ENCODE measurements around the gene MRPL17. TPM values are rescaled to one million over a fixed set of nuclear protein-coding genes. Genes with fewer than 3 reads are reported as not detected.
"Not testable (repeated sequence)": the region's sequence is repeated elsewhere in the genome, so short reads cannot be mapped to it uniquely, and the experiment has no call there.

Gene MRPL17
- total and polyA plus RNA-seq, 9 of the 15 experiments (the other 6 are each of a cell fraction or from before 2014, with no cell fraction given): 33.9 to 81.6 (median 43.9) TPM

- H3K36me3 ChIP-seq (ENCODE audit: control insufficient read depth, insufficient read depth, low read length); H3K4me3 ChIP-seq; H3K4me2 ChIP-seq (ENCODE audit: insufficient read depth, low read length); H3K9me3 ChIP-seq (replicated peaks; ENCODE audit: control insufficient read depth, insufficient read depth, low read depth, low read length); H3K4me1 ChIP-seq (replicated peaks in 1 of 2; ENCODE audit: control insufficient read depth in 2 of 2, insufficient read depth in 2 of 2, low read length in 2 of 2); ATAC-seq; BruUV-seq (replicated peaks); H2AFZ ChIP-seq (ENCODE audit: low read depth, low read length); H3K27ac ChIP-seq (ENCODE audit: extremely low read depth, low read depth, low read length); H3K9me1 ChIP-seq (ENCODE audit: control insufficient read depth, insufficient read depth, low read length); H3K27me3 ChIP-seq (ENCODE audit: control insufficient read depth in 2 of 2, insufficient read depth in 2 of 2, low read length in 2 of 2); in situ Hi-C loops (cut with MboI); H3K79me2 ChIP-seq (ENCODE audit: control insufficient read depth, insufficient read depth, low read length); H4K20me1 ChIP-seq (replicated peaks; ENCODE audit: control insufficient read depth, insufficient read depth, low read length); H3K9ac ChIP-seq (ENCODE audit: insufficient read depth in 1 of 2, low read depth in 2 of 2, low read length in 2 of 2): not testable (repeated sequence)
- CTCF ChIA-PET (ENCODE audit: low intra/inter-chr PET ratio): interaction anchor here (1.3 kb wide), 1 partner anchor 45 kb away, joined by 8 read pairs; no protein-coding TSS in a partner anchor
- intact Hi-C loops (cut with micrococcal nuclease): loop anchor here (1.0 kb wide), 1 partner anchor 46 kb away; no protein-coding TSS in a partner anchor
- WGBS (ENCODE audit: insufficient coverage, low coverage, missing lambda C conversion rate): 72% methylated on average over 7 of the region's 7 CpGs
- POLR2A ChIA-PET: interaction anchor here (0.6 kb wide), 1 partner anchor 181 kb away, joined by 3 read pairs; no protein-coding TSS in a partner anchor
- peak in 3 of 4 experiments; percentile 18 to 52 (median 24) for DNase-seq (ENCODE audit: extremely low read depth in 1 of 4, low spot score in 3 of 4)
- TF ChIP-seq SMC3 (conservative IDR thresholded peaks at IDR 0.05; ENCODE audit: insufficient read depth, low read depth, low read length): 0 out of 2 replicates have a peak, but pooled peaks have one; percentile 27
- peak; percentile 18 to 72; a peak in 3 of 4 replicates for TF ChIP-seq RAD21 (CRISPR knock-in tag; conservative IDR thresholded peaks at IDR 0.05 in 1 of 2, IDR thresholded peaks at IDR 0.05 in 1 of 2)
- TF ChIP-seq, protein P1, sequence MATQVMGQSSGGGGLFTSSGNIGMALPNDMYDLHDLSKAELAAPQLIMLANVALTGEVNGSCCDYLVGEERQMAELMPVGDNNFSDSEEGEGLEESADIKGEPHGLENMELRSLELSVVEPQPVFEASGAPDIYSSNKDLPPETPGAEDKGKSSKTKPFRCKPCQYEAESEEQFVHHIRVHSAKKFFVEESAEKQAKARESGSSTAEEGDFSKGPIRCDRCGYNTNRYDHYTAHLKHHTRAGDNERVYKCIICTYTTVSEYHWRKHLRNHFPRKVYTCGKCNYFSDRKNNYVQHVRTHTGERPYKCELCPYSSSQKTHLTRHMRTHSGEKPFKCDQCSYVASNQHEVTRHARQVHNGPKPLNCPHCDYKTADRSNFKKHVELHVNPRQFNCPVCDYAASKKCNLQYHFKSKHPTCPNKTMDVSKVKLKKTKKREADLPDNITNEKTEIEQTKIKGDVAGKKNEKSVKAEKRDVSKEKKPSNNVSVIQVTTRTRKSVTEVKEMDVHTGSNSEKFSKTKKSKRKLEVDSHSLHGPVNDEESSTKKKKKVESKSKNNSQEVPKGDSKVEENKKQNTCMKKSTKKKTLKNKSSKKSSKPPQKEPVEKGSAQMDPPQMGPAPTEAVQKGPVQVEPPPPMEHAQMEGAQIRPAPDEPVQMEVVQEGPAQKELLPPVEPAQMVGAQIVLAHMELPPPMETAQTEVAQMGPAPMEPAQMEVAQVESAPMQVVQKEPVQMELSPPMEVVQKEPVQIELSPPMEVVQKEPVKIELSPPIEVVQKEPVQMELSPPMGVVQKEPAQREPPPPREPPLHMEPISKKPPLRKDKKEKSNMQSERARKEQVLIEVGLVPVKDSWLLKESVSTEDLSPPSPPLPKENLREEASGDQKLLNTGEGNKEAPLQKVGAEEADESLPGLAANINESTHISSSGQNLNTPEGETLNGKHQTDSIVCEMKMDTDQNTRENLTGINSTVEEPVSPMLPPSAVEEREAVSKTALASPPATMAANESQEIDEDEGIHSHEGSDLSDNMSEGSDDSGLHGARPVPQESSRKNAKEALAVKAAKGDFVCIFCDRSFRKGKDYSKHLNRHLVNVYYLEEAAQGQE (IDR thresholded peaks at IDR 0.05; ENCODE audit: borderline replicate concordance): peak; percentile 27; the same call in 1 of the 2 replicates
- TF ChIP-seq, protein P1 (CRISPR knock-in tag; IDR thresholded peaks at IDR 0.05; ENCODE audit: low read depth): not testable (repeated sequence)
- peak; percentile 42 to 58 (median 52); a peak in 4 of 6 replicates for TF ChIP-seq CTCF (IDR thresholded peaks at IDR 0.05 in 2 of 3, conservative IDR thresholded peaks at IDR 0.05 in 1 of 3; ENCODE audit: insufficient read depth in 2 of 3, low read depth in 1 of 3, low read length in 3 of 3)
- peak; percentile 58 for FAIRE-seq
These were observed 28.4 kb upstream of the MRPL17 start for GRCh38 chr11:6711552-6711951.

Measured in K562 (cell line).